K562 (cell line): ENCODE measurements around the gene NR5A2. TPM values are rescaled to one million over a fixed set of nuclear protein-coding genes. Genes with fewer than 3 reads are reported as not detected.

Experiments used
- BRF1 ChIP-seq: IDR thresholded peaks from 3 replicates; pipeline ENCODE4 v1.6.1; 2011; ENCODE audit warnings: borderline replicate concordance, mild to moderate bottlenecking; ENCODE audit not compliant: insufficient read length; ENCODE audit errors: extremely low read depth
- CHD7 ChIP-seq: fragments of 200-600 bp; sonication (generic); IDR thresholded peaks from one replicate; pipeline ENCODE4 v1.6.1; 2012; ENCODE audit warnings: mild to moderate bottlenecking, low read depth, low read length, inconsistent platforms
- CREB5 ChIP-seq: fragments of 250-450 bp; sonication (Bioruptor Pico); IDR thresholded peaks from 2 replicates; pipeline ENCODE4 v1.5.0; 2020; ENCODE audit warnings: mild to moderate bottlenecking
- JUN ChIP-seq, 2 experiments: sonication (generic) in 1 of 2; formaldehyde crosslinking in 1 of 2; IDR thresholded peaks; 2 replicates each; pipeline versions ENCODE4 v1.6.1 to v1.8.0; 2012 to 2022; ENCODE audit warnings: borderline replicate concordance in 2 of 2, mild to moderate bottlenecking in 2 of 2, improper control_type of control experiment in 1 of 2, low read depth in 1 of 2, low read length in 1 of 2, missing genetic modification reagents in 1 of 2
- NFIX ChIP-seq: fragments of 250-450 bp; sonication (Bioruptor Pico); IDR thresholded peaks from 2 replicates; pipeline ENCODE4 v1.4.0; 2020; ENCODE audit warnings: low read depth, mild to moderate bottlenecking, moderate library complexity
- PHF21A ChIP-seq: fragments of 450-650 bp; IDR thresholded peaks from 2 replicates; pipeline ENCODE4 v1.6.1; 2017; ENCODE audit warnings: low read depth, borderline replicate concordance
- PYGO2 ChIP-seq: fragments of 450-650 bp; IDR thresholded peaks from 2 replicates; pipeline ENCODE4 v1.6.1; 2016; ENCODE audit warnings: mild to moderate bottlenecking, missing genetic modification characterization, moderate library complexity, missing compliant biosample characterization
- RNF219 ChIP-seq: fragments of 250-450 bp; sonication (Bioruptor Pico); IDR thresholded peaks from 2 replicates; pipeline ENCODE4 v1.5.0; 2022; ENCODE audit warnings: mild to moderate bottlenecking
- SMAD2 ChIP-seq: fragments of 150-350 bp; IDR thresholded peaks from 2 replicates; pipeline ENCODE4 v1.6.1; 2014; ENCODE audit warnings: low read depth, mild to moderate bottlenecking, low read length
- ZNF12 ChIP-seq: sonication (generic); formaldehyde crosslinking; IDR thresholded peaks from 2 replicates; pipeline ENCODE4 v1.4.0; 2020; ENCODE audit warnings: mild to moderate bottlenecking, missing genetic modification reagents
- ZNF124 ChIP-seq: sonication (generic); formaldehyde crosslinking; IDR thresholded peaks from 2 replicates; pipeline ENCODE4 v1.8.1; 2022; ENCODE audit warnings: missing genetic modification reagents
- ZNF212 ChIP-seq: fragments of 450-650 bp; formaldehyde crosslinking; IDR thresholded peaks from 2 replicates; pipeline ENCODE4 v1.4.0; 2020; ENCODE audit warnings: mild to moderate bottlenecking
- polyA plus RNA-seq, 8 experiments: library from polyadenylated mRNA; depleted of rRNA in 4 of 8; stranded (reverse) in 5 of 8; unstranded in 3 of 8; fragments of >200 nt; fragmentation: Nextera tagmentation in 2 of 8; fragmentation: Illumina TruSeq in 1 of 8; extraction: Ambion mirVana in 2 of 8; extraction: Trizol in 1 of 8; gene quantifications; 2 replicates each; pipeline versions ENCODE4 v1.2.1 to v1.2.3, GENCODE V29; 2011 to 2014; ENCODE audit warnings: inconsistent platforms in 1 of 8, missing spikeins in 1 of 8
- total RNA-seq, 7 experiments: library from RNA; depleted of rRNA in 6 of 7; stranded (reverse); fragments of >200 nt in 6 of 7; fragmentation: Illumina TruSeq in 2 of 7; extraction: Trizol in 2 of 7; gene quantifications; 2 replicates each; pipeline versions ENCODE4 v1.2.1 to v1.2.3, GENCODE V29; 2011 to 2021; ENCODE audit warnings: low replicate concordance in 1 of 7

Gene NR5A2
- total and polyA plus RNA-seq, 9 of the 15 experiments (the other 6 are each of a cell fraction or from before 2014, with no cell fraction given), result 0.13 to 0.40 (median 0.29) TPM

- no peak for TF ChIP-seq CREB5
- TF ChIP-seq ZNF12 (CRISPR knock-in tag), result no peak
- no peak for TF ChIP-seq NFIX
- no peak for TF ChIP-seq RNF219
- TF ChIP-seq ZNF212 (CRISPR knock-in tag), result 0 out of 2 replicates have a peak, but pooled peaks have one; percentile 6
- TF ChIP-seq PHF21A, result no peak
- no peak for TF ChIP-seq SMAD2
- TF ChIP-seq CHD7, result no peak
- no peak for TF ChIP-seq ZNF124 (CRISPR knock-in tag)
- TF ChIP-seq JUN (IDR thresholded peaks at IDR 0.05; ENCODE audit: borderline replicate concordance, low read depth, low read length), result peak; percentile 32; the same call in 1 of the 2 replicates
- TF ChIP-seq JUN (CRISPR knock-in tag; IDR thresholded peaks at IDR 0.05; ENCODE audit: borderline replicate concordance), result no peak
- TF ChIP-seq PYGO2 (tag), result no peak
- no peak for TF ChIP-seq BRF1
Observed at GRCh38 chr1:200226268-200226968, 198.9 kb downstream of the NR5A2 start (continued).
